Measurements from ENCODE around the gene ETNK2.

DNA sequence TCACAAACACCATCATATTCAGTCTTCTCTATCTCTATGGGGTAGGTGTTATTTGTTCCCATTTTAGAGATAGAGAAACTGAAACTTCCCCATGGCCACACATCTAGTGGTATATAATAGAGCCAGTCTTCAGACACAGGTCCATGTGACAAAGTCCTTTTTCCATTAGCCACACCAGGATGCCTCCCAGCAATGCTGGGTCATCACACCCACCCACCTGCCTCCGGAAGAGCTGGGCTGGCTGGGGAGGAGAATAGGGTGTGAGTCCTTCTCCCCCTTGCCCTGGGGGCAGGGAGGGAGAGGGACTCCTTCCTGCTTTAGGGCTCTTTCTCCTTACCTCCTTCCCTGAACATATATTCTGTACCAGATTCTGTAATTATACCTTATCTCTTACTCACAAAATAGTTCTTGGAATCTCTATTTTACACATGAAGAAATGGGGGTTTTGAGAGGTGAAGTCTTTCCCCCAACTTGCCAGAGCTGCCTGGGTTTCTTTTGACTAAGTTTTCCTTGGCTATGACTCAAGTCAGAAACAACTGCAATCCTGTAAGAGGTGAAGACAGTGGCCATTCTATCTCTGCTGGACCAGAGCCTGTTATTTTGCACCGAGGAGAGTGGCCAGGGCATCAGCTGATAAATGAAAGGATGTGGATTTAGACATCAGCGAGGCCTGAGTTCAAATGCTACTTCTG lies 49.0 kb downstream of the ETNK2 start:
- TF ChIP-seq, protein P1, sequence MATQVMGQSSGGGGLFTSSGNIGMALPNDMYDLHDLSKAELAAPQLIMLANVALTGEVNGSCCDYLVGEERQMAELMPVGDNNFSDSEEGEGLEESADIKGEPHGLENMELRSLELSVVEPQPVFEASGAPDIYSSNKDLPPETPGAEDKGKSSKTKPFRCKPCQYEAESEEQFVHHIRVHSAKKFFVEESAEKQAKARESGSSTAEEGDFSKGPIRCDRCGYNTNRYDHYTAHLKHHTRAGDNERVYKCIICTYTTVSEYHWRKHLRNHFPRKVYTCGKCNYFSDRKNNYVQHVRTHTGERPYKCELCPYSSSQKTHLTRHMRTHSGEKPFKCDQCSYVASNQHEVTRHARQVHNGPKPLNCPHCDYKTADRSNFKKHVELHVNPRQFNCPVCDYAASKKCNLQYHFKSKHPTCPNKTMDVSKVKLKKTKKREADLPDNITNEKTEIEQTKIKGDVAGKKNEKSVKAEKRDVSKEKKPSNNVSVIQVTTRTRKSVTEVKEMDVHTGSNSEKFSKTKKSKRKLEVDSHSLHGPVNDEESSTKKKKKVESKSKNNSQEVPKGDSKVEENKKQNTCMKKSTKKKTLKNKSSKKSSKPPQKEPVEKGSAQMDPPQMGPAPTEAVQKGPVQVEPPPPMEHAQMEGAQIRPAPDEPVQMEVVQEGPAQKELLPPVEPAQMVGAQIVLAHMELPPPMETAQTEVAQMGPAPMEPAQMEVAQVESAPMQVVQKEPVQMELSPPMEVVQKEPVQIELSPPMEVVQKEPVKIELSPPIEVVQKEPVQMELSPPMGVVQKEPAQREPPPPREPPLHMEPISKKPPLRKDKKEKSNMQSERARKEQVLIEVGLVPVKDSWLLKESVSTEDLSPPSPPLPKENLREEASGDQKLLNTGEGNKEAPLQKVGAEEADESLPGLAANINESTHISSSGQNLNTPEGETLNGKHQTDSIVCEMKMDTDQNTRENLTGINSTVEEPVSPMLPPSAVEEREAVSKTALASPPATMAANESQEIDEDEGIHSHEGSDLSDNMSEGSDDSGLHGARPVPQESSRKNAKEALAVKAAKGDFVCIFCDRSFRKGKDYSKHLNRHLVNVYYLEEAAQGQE (IDR thresholded peaks at IDR 0.05), result no peak
- TF ChIP-seq, protein P2, sequence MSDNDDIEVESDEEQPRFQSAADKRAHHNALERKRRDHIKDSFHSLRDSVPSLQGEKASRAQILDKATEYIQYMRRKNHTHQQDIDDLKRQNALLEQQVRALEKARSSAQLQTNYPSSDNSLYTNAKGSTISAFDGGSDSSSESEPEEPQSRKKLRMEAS (IDR thresholded peaks at IDR 0.05), result no peak
- TF ChIP-seq, protein P3, sequence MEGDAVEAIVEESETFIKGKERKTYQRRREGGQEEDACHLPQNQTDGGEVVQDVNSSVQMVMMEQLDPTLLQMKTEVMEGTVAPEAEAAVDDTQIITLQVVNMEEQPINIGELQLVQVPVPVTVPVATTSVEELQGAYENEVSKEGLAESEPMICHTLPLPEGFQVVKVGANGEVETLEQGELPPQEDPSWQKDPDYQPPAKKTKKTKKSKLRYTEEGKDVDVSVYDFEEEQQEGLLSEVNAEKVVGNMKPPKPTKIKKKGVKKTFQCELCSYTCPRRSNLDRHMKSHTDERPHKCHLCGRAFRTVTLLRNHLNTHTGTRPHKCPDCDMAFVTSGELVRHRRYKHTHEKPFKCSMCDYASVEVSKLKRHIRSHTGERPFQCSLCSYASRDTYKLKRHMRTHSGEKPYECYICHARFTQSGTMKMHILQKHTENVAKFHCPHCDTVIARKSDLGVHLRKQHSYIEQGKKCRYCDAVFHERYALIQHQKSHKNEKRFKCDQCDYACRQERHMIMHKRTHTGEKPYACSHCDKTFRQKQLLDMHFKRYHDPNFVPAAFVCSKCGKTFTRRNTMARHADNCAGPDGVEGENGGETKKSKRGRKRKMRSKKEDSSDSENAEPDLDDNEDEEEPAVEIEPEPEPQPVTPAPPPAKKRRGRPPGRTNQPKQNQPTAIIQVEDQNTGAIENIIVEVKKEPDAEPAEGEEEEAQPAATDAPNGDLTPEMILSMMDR (IDR thresholded peaks at IDR 0.05; ENCODE audit: low read depth, low read length, missing input control), result no peak
- TF ChIP-seq RAD21 (IDR thresholded peaks at IDR 0.05) (no peak), RXRA (IDR thresholded peaks at IDR 0.05) (no peak), TAF1 (conservative IDR thresholded peaks at IDR 0.05) (no peak), YY1 (IDR thresholded peaks at IDR 0.05) (no peak), JUND (IDR thresholded peaks at IDR 0.05) (no peak), GABPA (IDR thresholded peaks at IDR 0.05 in 1 of 2, conservative IDR thresholded peaks at IDR 0.05 in 1 of 2) (no peak), NR2F2 (IDR thresholded peaks at IDR 0.05) (no peak), SP1 (IDR thresholded peaks at IDR 0.05) (peak; percentile 3), HNF4A (conservative IDR thresholded peaks at IDR 0.05) (no peak)
- TF ChIP-seq, protein P4, sequence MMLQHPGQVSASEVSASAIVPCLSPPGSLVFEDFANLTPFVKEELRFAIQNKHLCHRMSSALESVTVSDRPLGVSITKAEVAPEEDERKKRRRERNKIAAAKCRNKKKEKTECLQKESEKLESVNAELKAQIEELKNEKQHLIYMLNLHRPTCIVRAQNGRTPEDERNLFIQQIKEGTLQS (IDR thresholded peaks at IDR 0.05), result no peak
- TF ChIP-seq, protein P5, sequence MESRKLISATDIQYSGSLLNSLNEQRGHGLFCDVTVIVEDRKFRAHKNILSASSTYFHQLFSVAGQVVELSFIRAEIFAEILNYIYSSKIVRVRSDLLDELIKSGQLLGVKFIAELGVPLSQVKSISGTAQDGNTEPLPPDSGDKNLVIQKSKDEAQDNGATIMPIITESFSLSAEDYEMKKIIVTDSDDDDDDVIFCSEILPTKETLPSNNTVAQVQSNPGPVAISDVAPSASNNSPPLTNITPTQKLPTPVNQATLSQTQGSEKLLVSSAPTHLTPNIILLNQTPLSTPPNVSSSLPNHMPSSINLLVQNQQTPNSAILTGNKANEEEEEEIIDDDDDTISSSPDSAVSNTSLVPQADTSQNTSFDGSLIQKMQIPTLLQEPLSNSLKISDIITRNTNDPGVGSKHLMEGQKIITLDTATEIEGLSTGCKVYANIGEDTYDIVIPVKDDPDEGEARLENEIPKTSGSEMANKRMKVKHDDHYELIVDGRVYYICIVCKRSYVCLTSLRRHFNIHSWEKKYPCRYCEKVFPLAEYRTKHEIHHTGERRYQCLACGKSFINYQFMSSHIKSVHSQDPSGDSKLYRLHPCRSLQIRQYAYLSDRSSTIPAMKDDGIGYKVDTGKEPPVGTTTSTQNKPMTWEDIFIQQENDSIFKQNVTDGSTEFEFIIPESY (IDR thresholded peaks at IDR 0.05), result no peak
